Measurements from ENCODE around the gene CORO1C. TPM values are rescaled to one million over a fixed set of nuclear protein-coding genes. Genes with fewer than 3 reads are reported as not detected.

CORO1C gene
- polyA plus RNA-seq, 6 donors from 2014 or later = 71.0 to 84.7 (median 73.4) TPM

- H3K27ac Mint-ChIP-seq = peak overlapping the region in 3 of 6 donors; percentile 54 to 69 (median 57)
- peak overlapping the region in 7 of 8 donors; percentile 13 to 88 (median 72) for H3K4me3 Mint-ChIP-seq
- peak; percentile 25 for DNase-seq
- H3K9me3 Mint-ChIP-seq = no peaks in the 10 kb centered on the region
- peaks cover 39 to 62% (median 55%) of the 10 kb centered on the region in 3 donors for H3K4me1 Mint-ChIP-seq
- no peaks in the 10 kb centered on the region for H3K27me3 Mint-ChIP-seq
- ATAC-seq (ENCODE audit: low read depth in 2 of 2) = peak; percentile 83
- H3K36me3 Mint-ChIP-seq = peaks cover 8 to 10% of the 10 kb centered on the region in 2 donors
Measured at GRCh38 chr12:108712165-108712924, 19.0 kb downstream of the CORO1C start.

GRCh38 chr12:108711489-108712164 lies 19.7 kb downstream of the CORO1C start:
- Mint-ChIP-seq H3K9me3 (no peaks in the 10 kb centered on the region), H3K4me1 (peaks cover 32 to 62% (median 55%) of the 10 kb centered on the region in 3 donors), H3K36me3 (peaks cover 1 to 3% of the 10 kb centered on the region in 2 donors), H3K27me3 (no peaks in the 10 kb centered on the region), H3K4me3 (peak overlapping the region in 5 of 8 donors; percentile 5 to 79 (median 53)), H3K27ac (no peak overlapping the region)
- DNase-seq (no peak), ATAC-seq (ENCODE audit: low read depth in 2 of 2) (no peak)

- no peak overlapping the region for H3K4me3 Mint-ChIP-seq
- DNase-seq (no peak), ATAC-seq (ENCODE audit: low read depth in 2 of 2) (no peak)
- no peaks in the 10 kb centered on the region for H3K36me3 Mint-ChIP-seq
- no peak overlapping the region for H3K27ac Mint-ChIP-seq
- no peaks in the 10 kb centered on the region for H3K9me3 Mint-ChIP-seq
- peaks cover 35 to 60% (median 52%) of the 10 kb centered on the region in 3 donors for H3K4me1 Mint-ChIP-seq
- H3K27me3 Mint-ChIP-seq = no peaks in the 10 kb centered on the region
Measured at GRCh38 chr12:108709697-108710096, 21.6 kb downstream of the CORO1C start.

- H3K9me3 Mint-ChIP-seq = no peaks in the 10 kb centered on the region
- H3K36me3 Mint-ChIP-seq = peaks cover 0 to 15% of the 10 kb centered on the region in 2 donors
- DNase-seq (no peak), ATAC-seq (ENCODE audit: low read depth in 2 of 2) (no peak)
- no peaks in the 10 kb centered on the region for H3K27me3 Mint-ChIP-seq
- H3K4me3 Mint-ChIP-seq = no peak overlapping the region
- H3K4me1 Mint-ChIP-seq = peaks cover 23 to 54% (median 29%) of the 10 kb centered on the region in 3 donors
- H3K27ac Mint-ChIP-seq = peak overlapping the region in 1 of 6 donors; percentile 30
Measured at GRCh38 chr12:108704527-108704926, 26.8 kb downstream of the CORO1C start.

- no peaks in the 10 kb centered on the region for H3K9me3 Mint-ChIP-seq
- peaks cover 23 to 48% (median 28%) of the 10 kb centered on the region in 3 donors for H3K4me1 Mint-ChIP-seq
- DNase-seq (no peak), ATAC-seq (ENCODE audit: low read depth in 2 of 2) (no peak)
- no peaks in the 10 kb centered on the region for H3K27me3 Mint-ChIP-seq
- peak overlapping the region in 2 of 6 donors; percentile 22 to 44 for H3K27ac Mint-ChIP-seq
- peaks cover 6 to 25% of the 10 kb centered on the region in 2 donors for H3K36me3 Mint-ChIP-seq
- H3K4me3 Mint-ChIP-seq = no peak overlapping the region
Measured at GRCh38 chr12:108702595-108703320, 28.6 kb downstream of the CORO1C start.

- Mint-ChIP-seq H3K36me3 (peaks cover 6 to 25% of the 10 kb centered on the region in 2 donors), H3K4me3 (peak overlapping the region in 1 of 8 donors; percentile 67), H3K9me3 (no peaks in the 10 kb centered on the region), H3K4me1 (peaks cover 25 to 44% (median 28%) of the 10 kb centered on the region in 3 donors), H3K27ac (peak overlapping the region in 2 of 6 donors; percentile 34 to 63), H3K27me3 (no peaks in the 10 kb centered on the region)
- DNase-seq (no peak), ATAC-seq (ENCODE audit: low read depth in 2 of 2) (no peak)
Measured at GRCh38 chr12:108701779-108702441, 29.4 kb downstream of the CORO1C start.

- ATAC-seq (ENCODE audit: low read depth in 2 of 2) = no peak
- Mint-ChIP-seq H3K27ac (peak overlapping the region in 1 of 6 donors; percentile 26), H3K36me3 (peaks cover 6 to 26% of the 10 kb centered on the region in 2 donors), H3K4me1 (peaks cover 28 to 48% (median 29%) of the 10 kb centered on the region in 3 donors), H3K9me3 (no peaks in the 10 kb centered on the region), H3K27me3 (no peaks in the 10 kb centered on the region), H3K4me3 (no peak overlapping the region)
- DNase-seq = no peak
Measured at GRCh38 chr12:108700833-108701541, 30.3 kb downstream of the CORO1C start.

GRCh38 chr12:108699955-108700563 lies 31.3 kb downstream of the CORO1C start:
- Mint-ChIP-seq H3K4me1 (peaks cover 24 to 48% (median 27%) of the 10 kb centered on the region in 3 donors), H3K36me3 (peaks cover 6 to 36% of the 10 kb centered on the region in 2 donors), H3K9me3 (no peaks in the 10 kb centered on the region), H3K27me3 (no peaks in the 10 kb centered on the region), H3K4me3 (no peak overlapping the region), H3K27ac (peak overlapping the region in 1 of 6 donors; percentile 42)
- DNase-seq (no peak), ATAC-seq (ENCODE audit: low read depth in 2 of 2) (no peak)

- H3K4me3 Mint-ChIP-seq = no peak overlapping the region
- H3K9me3 Mint-ChIP-seq = no peaks in the 10 kb centered on the region
- ATAC-seq (ENCODE audit: low read depth in 2 of 2) (no peak), DNase-seq (no peak)
- peaks cover 21 to 39% (median 26%) of the 10 kb centered on the region in 3 donors for H3K4me1 Mint-ChIP-seq
- no peaks in the 10 kb centered on the region for H3K27me3 Mint-ChIP-seq
- no peak overlapping the region for H3K27ac Mint-ChIP-seq
- peaks cover 6 to 36% of the 10 kb centered on the region in 2 donors for H3K36me3 Mint-ChIP-seq
Measured at GRCh38 chr12:108697905-108698304, 33.4 kb downstream of the CORO1C start.

GRCh38 chr12:108696996-108697290 lies 34.4 kb downstream of the CORO1C start:
- ATAC-seq (ENCODE audit: low read depth in 2 of 2) = no peak
- peaks cover 6 to 36% of the 10 kb centered on the region in 2 donors for H3K36me3 Mint-ChIP-seq

GRCh38 chr12:108696111-108696995 lies 35.0 kb downstream of the CORO1C start:
- ATAC-seq (ENCODE audit: low read depth in 2 of 2) (no peak), DNase-seq (no peak)
- Mint-ChIP-seq H3K4me1 (peaks cover 25 to 34% (median 28%) of the 10 kb centered on the region in 3 donors), H3K9me3 (no peaks in the 10 kb centered on the region), H3K27ac (peak overlapping the region in 4 of 6 donors; percentile 2 to 70 (median 26)), H3K4me3 (no peak overlapping the region), H3K27me3 (no peaks in the 10 kb centered on the region), H3K36me3 (peaks cover 6 to 36% of the 10 kb centered on the region in 2 donors)

More at GRCh38 chr12:108696996-108697290, 34.4 kb downstream of the CORO1C start:
- H3K27ac Mint-ChIP-seq = no peak overlapping the region
- no peak for DNase-seq
- H3K4me1 Mint-ChIP-seq = peaks cover 25 to 34% (median 26%) of the 10 kb centered on the region in 3 donors
- no peaks in the 10 kb centered on the region for H3K9me3 Mint-ChIP-seq
- no peak overlapping the region for H3K4me3 Mint-ChIP-seq
- H3K27me3 Mint-ChIP-seq = no peaks in the 10 kb centered on the region

All from naive B cell (primary cell).